ENCODE measurements around the gene MC4R.
"Not testable (repeated sequence)": the region's sequence is repeated elsewhere in the genome, so short reads cannot be mapped to it uniquely, and the experiment has no call there.

Gene MC4R

GRCh38 chr18:60372596-60372995, at the start of gene MC4R:
MC4R (minus strand) TSS chr18:60372775; CDS start chr18:60372349, 426 bp downstream.
- no peak for DNase-seq

- DNase-seq, result not testable (repeated sequence)
Measured at GRCh38 chr18:60422306-60422705, 49.7 kb upstream of the MC4R start.

DNA sequence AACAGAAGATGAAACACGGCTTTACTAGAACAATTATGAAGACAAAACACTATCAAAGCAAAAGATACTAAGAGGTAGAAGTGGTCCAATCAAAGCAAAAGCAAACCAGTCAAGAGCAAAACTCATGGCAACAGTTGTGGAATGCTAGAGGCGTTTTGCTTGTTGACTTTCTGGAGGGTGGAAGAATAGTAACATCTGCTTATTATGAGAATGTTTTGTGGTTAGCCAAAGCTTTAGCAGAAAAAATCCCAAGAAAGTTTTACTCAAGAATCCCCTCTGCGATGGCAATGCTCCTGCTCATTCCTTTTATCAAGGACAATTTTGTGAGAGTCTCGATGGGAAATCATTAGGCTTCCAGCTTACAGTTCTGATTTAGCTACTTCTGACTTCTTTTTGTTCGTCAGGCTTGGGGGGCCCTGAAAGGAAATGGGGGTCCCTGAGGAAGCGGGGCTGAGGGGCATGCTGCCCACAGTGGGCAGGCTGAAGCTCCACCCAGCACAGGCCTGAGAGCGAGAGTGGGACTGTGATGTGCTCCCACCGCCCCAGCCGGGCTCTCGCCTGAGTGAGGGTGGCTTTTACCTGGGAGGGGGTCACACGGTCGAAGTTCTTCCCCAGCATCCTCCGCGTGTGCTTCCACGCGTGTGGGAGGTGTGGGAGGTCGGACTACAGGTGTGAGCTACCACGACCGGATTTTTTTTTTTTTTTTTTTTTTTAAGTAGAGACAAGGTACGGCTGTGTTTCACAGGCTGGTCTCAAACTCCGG, 49.0 kb upstream of the MC4R start:
- DNase-seq, result no peak

DNA sequence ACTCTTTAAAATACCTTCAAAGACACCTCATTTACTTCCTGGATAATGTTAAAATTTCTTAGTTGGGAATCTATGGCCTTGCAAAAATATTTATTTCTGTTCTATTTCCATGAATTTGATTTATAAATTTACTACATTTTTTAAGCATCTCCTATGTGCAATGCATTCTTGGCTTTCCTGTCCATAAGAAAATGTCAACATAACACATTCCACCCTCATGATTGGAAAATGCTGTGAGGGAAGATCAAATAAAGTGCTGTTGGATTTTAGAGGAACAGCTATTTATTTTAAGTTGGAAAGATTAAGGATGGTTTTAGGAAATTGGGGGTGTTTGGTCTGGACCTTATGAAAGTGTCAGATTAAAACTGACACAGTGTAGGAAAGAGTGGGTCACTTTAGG, 45.4 kb upstream of the MC4R start:
- no peak for DNase-seq

DNA sequence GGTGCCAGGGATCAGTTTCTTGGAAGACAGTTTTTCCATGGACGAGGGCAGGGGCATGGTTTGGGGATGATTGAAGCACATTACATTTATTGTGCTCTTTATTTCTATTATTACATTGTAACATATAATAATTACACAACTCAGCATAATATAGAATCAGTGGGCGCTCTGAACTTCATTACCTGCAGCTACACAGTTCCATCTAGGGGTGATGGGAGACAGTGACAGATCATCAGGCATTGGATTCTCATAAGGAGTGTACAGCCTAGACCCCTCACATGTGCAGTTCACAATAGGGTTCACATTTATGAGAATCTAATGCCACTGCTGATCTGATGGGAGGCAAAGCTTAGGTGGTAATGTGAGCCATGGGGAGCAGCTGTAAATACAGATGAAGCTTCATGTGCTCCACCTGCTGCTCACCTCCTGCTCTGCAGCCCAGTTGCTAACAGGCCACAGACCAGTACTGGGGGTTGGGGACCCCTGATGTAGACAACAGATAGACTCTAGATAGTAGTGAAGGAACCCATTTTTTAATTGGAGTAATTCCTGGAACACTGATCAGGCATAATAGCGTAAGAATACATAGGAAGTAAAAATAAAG, 41.5 kb upstream of the MC4R start:
- no peak for DNase-seq

GRCh38 chr18:60411715-60412114, 39.1 kb upstream of the MC4R start:
- DNase-seq, result no peak

- no peak for DNase-seq
Measured at GRCh38 chr18:60406721-60407120, 34.1 kb upstream of the MC4R start.

- DNase-seq, result no peak
Measured at GRCh38 chr18:60404486-60405085, 32.0 kb upstream of the MC4R start.

DNA sequence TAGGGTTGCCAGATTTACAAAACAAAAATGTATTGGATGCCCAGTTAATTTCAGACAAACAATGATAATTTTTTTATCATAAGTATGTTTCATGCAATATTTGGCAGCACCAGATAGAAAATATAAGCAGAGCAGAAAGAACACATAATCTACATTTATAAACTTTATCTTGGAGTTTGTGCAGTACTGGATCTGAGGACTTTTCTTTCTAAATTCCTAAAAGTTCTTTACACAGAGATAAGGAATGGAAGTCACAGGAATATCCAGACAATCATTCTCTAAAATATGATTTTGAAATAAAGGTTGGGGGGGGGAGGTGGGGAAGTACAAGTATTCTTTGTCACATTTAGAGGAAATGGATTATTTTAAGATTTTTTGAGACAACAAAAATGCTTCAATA, 28.8 kb upstream of the MC4R start:
- no peak for DNase-seq

DNA sequence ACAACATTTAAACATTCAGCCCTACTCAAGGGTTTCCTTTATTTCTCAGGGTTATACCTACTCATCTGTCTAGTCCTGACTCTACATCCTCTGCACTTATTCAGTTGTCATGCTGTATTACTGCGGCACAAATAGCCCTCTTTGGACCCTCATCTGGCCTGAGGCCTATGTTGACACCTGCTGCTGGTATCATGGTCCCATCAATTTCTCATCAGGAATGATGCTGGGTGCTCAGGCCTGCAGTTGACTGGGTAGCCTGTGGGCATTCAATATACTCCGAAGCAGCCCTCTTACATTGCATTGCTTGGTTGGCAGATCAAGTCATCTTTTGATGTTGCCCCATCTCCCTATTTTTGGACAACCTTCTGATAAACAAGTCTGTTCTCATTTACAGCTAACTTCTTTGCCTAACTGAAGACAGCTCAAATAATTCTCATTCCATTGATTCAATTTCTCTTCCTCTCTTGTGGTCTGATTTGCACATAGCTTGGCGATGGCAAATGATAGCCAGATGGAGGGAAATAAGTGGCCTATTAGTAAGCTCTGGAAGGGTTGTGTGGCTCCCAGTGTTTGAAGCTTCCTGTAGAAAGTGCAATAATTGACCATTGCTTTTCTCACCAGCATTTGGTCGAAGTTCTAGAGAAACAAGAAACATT, 19.1 kb upstream of the MC4R start:
- no peak for DNase-seq

DNA sequence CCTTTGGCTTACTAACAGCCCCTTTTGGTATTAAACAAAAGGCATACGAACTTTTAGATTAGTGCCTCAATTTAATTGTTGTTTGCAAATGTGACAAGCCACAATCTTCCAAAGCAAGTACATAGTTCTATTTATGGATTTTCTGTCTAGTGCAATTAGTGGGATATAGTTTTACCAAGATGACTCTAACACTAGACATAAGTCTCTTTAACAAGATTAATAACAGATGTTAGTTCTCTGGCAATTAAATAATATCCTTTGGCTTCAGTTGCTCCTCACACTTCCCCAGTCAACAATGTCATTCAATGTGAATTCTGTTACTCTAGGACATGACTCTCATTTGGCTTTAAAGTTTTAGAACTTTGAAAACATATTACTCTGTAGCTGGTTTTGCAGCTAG, 16.7 kb upstream of the MC4R start:
- DNase-seq, result no peak

DNA sequence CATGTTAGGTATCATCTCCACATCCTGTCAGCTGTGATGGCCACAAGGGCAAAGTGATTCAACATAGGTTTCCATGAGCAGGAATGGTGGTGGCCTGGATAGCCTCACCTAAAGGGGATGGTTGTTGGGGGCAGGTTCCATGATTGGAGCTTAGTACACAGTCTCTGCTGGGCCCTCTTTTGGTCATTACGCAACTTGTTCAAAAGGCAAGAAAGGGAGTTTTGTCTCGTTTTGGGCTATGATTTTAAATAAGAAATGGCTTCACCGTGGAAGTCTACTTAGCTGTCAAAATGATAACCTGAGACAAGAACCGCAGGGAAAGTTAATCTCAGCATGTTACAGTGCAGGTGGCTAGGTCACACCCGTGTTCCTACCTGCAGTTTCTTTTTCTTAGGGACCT, 13.1 kb upstream of the MC4R start:
- no peak for DNase-seq

GRCh38 chr18:60383893-60384292, 11.3 kb upstream of the MC4R start:
- DNase-seq, result no peak

DNA sequence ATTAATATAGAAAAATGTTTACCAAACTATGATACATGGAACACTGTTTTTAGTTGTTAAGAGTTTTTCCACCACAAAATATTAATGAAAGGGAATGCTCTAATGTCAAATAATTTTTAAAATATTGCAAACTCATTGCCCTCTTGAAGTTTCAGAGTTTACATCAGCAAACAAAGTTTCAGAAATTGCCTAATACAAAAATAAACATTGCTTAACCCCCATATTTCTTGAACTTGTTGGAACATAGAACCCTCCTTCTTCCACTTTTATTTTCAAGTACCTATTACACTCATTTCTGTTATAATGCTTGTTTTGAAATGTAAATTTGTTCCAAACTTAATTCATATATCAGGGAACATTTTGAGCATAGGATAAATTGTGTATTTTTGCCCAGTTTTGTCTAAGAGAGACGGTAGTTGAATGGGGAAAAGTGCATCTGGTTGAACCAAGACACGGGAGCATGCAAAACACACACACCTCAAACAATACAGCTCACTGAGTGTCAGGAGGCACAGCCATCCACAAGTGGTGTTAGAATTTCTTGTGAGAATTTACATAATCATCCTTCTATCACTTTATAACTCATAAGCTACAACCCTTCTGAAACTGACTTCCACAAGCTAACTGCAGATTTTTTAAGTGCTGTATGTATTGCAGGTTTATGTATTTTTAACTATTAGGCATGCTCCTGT, 5.3 kb upstream of the MC4R start:
- DNase-seq, result no peak

- DNase-seq, result no peak
Measured at GRCh38 chr18:60372132-60372531, 443 bp downstream of the MC4R start.

GRCh38 chr18:60358516-60358915, 14.1 kb downstream of the MC4R start:
- DNase-seq, result no peak

DNA sequence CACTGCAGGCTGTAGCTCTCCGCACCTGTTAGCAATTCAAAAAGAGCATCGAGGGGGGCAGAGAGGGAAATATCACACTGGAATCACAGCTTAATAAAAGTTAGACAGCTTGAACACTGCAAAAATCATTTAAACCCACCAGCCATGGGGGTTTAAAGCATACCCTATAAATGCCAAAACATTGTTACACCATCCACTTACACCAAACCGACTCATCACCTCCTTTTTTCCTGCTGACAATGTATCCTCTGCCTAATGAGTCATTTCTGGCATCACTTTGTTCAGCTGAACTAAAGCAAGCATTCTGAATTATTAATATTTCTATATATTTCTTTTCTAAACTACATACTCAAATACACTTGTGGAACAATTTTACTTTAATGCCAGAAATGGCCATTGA, 21.6 kb downstream of the MC4R start:
- DNase-seq, result no peak

GRCh38 chr18:60350150-60350549, 22.4 kb downstream of the MC4R start:
- DNase-seq, result no peak

- no peak for DNase-seq
Measured at GRCh38 chr18:60347526-60348045, 25.0 kb downstream of the MC4R start.

- DNase-seq, result no peak
Measured at GRCh38 chr18:60339018-60339417, 33.6 kb downstream of the MC4R start.

GRCh38 chr18:60331890-60332289, 40.7 kb downstream of the MC4R start:
- DNase-seq, result no peak

- DNase-seq, result no peak
Measured at GRCh38 chr18:60329131-60329530, 43.4 kb downstream of the MC4R start.

DNA sequence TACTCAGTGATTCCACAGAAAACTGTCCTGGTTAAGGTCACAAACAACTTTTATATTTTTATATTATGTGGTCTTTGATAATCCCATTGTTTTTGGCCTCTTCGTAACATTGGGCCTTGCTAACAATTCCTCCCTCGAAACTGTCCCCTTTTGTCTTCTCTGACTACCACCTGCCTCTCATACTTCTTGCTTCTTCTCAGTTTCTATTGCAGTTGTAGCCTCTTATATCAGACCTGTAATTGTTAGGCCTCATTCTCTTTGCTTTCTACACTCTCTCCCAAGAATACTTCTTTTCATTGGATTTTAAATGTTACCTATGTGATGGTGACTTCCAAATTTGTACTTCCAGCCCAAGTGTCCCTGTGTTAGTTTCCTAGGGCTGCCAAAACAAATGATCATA, 44.7 kb downstream of the MC4R start:
- no peak for DNase-seq
